ENCODE measurements around the gene SMARCD3. TPM values are rescaled to one million over a fixed set of nuclear protein-coding genes. Genes with fewer than 3 reads are reported as not detected.

SMARCD3 gene
- polyA plus RNA-seq, 1 donor from 2014 or later, result 199 TPM

DNA sequence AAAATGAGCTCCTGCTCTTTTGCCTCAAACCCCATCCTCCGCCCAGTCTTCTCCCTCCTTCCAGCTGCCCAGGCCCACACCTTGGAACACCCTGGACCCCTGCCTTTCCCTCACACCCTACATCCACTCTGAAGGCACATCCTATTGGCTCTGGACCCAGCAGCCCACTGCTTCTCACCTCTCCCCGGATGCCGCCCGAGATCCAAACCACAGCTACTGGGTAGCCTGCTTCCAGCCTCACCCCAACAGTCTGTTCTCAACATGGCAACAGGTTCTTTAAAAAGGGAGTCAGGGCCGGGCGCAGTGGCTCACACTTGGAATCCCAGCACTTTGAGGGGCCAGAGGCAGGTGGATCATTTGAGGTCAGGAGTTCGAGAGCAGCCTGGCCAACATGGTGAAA, 9.5 kb upstream of the SMARCD3 start:
- Histone ChIP-seq H3K9me2 (ENCODE audit: insufficient read depth, low read length) (no peaks in the 10 kb centered on the region), H3K27me3 (ENCODE audit: insufficient read depth, low read depth, low read length) (no peaks in the 10 kb centered on the region), H3K4me2 (ENCODE audit: low read length) (no peak overlapping the region), H3K9ac (ENCODE audit: low read length) (no peak overlapping the region), H2AFZ (ENCODE audit: low read depth, low read length) (no peak overlapping the region), H3K9me3 (ENCODE audit: low read length) (no peaks in the 10 kb centered on the region), H3K27ac (ENCODE audit: low read length) (no peak overlapping the region), H3K79me2 (replicated peaks; ENCODE audit: insufficient read depth, low read length) (no peaks in the 10 kb centered on the region), H3K4me3 (ENCODE audit: low read length) (no peak overlapping the region), H3F3A (ENCODE audit: insufficient read depth, low read length, poor library complexity, severe bottlenecking) (no peaks in the 10 kb centered on the region), H4K20me1 (ENCODE audit: insufficient read depth) (no peaks in the 10 kb centered on the region), H3K36me3 (ENCODE audit: insufficient read depth, low read length) (no peaks in the 10 kb centered on the region)
- TF ChIP-seq REST (IDR thresholded peaks at IDR 0.05; ENCODE audit: borderline replicate concordance) (no peak), POLR2AphosphoS5 (IDR thresholded peaks at IDR 0.05) (no peak), RAD21 (conservative IDR thresholded peaks at IDR 0.05) (no peak), EZH2 (IDR thresholded peaks at IDR 0.05; ENCODE audit: borderline replicate concordance, insufficient read depth, low read length, poor library complexity, severe bottlenecking) (no peak), MXI1 (conservative IDR thresholded peaks at IDR 0.05; ENCODE audit: poor library complexity, severe bottlenecking) (no peak), TAF1 (IDR thresholded peaks at IDR 0.05; ENCODE audit: low read depth) (no peak), SMC3 (conservative IDR thresholded peaks at IDR 0.05; ENCODE audit: poor library complexity) (no peak), CTCF (IDR thresholded peaks at IDR 0.05; ENCODE audit: poor library complexity, severe bottlenecking) (no peak), EP300 (conservative IDR thresholded peaks at IDR 0.05; ENCODE audit: poor library complexity, severe bottlenecking) (no peak)

DNA sequence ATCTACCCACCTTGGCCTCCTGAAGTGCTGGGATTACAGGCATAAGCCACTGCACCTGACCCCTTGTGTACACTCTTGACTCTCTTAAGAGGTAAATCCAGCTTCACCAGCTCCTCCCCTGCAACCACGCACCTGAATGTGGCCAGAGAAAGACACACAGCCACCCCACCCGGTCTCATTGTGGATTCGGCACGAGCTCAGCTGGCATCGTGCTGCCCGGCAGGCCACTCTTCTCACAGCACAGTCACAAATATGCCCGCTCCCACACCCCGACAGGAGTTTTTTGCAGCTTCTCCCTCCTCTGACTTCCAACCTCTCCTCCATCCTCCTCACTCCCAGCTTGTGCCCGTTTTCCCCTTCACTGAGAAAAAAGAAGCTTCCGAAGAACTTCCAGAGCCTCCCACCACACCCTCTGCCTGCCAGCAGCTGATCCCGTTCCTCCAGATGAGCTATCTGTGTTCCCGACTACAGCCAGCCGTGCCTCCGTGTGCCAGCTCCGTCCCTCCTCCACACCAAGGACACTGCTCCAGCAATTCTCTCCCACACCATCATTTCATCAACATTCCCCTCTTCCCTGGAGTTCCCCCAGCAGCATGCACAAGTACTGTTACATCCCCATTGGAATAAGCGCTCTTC, 8.0 kb upstream of the SMARCD3 start:
- TF ChIP-seq TAF1 (IDR thresholded peaks at IDR 0.05; ENCODE audit: low read depth) (no peak), MXI1 (conservative IDR thresholded peaks at IDR 0.05; ENCODE audit: poor library complexity, severe bottlenecking) (no peak), RAD21 (conservative IDR thresholded peaks at IDR 0.05) (no peak), CTCF (IDR thresholded peaks at IDR 0.05; ENCODE audit: poor library complexity, severe bottlenecking) (no peak), EP300 (conservative IDR thresholded peaks at IDR 0.05; ENCODE audit: poor library complexity, severe bottlenecking) (no peak), REST (IDR thresholded peaks at IDR 0.05; ENCODE audit: borderline replicate concordance) (no peak), EZH2 (IDR thresholded peaks at IDR 0.05; ENCODE audit: borderline replicate concordance, insufficient read depth, low read length, poor library complexity, severe bottlenecking) (no peak)
- H4K20me1 ChIP-seq (ENCODE audit: insufficient read depth), result no peaks in the 10 kb centered on the region
- no peak overlapping the region for H2AFZ ChIP-seq (ENCODE audit: low read depth, low read length)
- no peaks in the 10 kb centered on the region for H3K9me2 ChIP-seq (ENCODE audit: insufficient read depth, low read length)
- H3K9me3 ChIP-seq (ENCODE audit: low read length), result no peaks in the 10 kb centered on the region
- no peak overlapping the region for H3K4me2 ChIP-seq (ENCODE audit: low read length)
- no peak overlapping the region for H3K27ac ChIP-seq (ENCODE audit: low read length)
- H3K27me3 ChIP-seq (ENCODE audit: insufficient read depth, low read depth, low read length), result no peaks in the 10 kb centered on the region
- no peaks in the 10 kb centered on the region for H3F3A ChIP-seq (ENCODE audit: insufficient read depth, low read length, poor library complexity, severe bottlenecking)
- H3K36me3 ChIP-seq (ENCODE audit: insufficient read depth, low read length), result no peaks in the 10 kb centered on the region
- no peaks in the 10 kb centered on the region for H3K79me2 ChIP-seq (replicated peaks; ENCODE audit: insufficient read depth, low read length)
- H3K9ac ChIP-seq (ENCODE audit: low read length), result no peak overlapping the region
- H3K4me3 ChIP-seq (ENCODE audit: low read length), result no peak overlapping the region
